Measurements from ENCODE around the gene OPA3. TPM values are rescaled to one million over a fixed set of nuclear protein-coding genes. Genes with fewer than 3 reads are reported as not detected.
A peak's percentile ranks its signal among the peaks of the same experiment; 100 is the strongest.

Gene OPA3
- total and polyA plus RNA-seq, 11 donors, result 13.1 to 30.4 (median 22.3) TPM

DNA sequence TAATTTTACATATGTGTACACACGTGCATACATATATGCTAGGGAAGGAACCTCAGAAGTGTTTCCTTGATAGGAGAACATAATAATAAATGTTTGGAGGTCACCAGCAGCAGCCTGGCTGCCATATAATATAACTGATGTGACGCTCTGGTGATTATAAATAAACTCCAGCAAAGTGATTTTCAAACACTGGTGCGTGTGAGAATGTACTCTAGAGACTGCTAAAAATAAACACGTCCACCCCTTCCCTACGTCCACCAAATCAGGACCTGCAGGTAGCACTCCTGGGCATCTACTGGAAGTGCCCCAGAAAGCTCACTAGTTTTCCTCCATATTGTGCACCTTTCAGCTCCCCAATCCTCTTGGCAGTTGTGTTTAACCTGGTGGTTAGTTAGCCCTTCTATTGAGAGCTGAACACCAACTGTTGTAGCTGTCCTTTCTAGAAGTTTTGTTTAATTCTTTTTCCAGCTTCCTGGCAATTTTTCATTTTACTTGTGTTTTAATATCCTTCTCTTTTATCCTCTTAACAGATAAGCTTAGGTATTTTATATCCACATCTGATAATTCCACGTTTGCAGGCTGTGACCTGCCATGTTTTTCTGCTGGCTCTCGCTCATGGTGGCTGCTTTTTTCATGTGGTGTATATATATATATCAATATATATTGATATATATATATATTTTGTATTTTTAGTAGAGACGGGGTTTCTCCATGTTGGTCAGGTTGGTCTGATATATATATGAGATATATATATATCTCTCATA, 13.0 kb downstream of the OPA3 start:
- WGBS, 4 donors, result 54 to 67% (median 62%) methylated on average over 8 of the region's 8 CpGs
- intact Hi-C loops (cut with DNase I), result loop anchor here in 4 of 10 donors (2.0 to 10.0 kb wide), 3 partner anchors 44 to 49 kb away; no protein-coding TSS in a partner anchor
- TF ChIP-seq CTCF (IDR thresholded peaks at IDR 0.05) (no peak), POLR2A (IDR thresholded peaks at IDR 0.05) (no peak)
- ATAC-seq (peak in 3 of 4 donors; percentile 44 to 58 (median 45)), DNase-seq (no peak)
- H3K4me3 ChIP-seq, result no peak overlapping the region
- no peaks in the 10 kb centered on the region for H3K27me3 ChIP-seq
- no peaks in the 10 kb centered on the region for H3K36me3 ChIP-seq
- peaks cover 0 to 66% (median 25%) of the 10 kb centered on the region in 12 donors for H3K4me1 ChIP-seq
- H3K9me3 ChIP-seq, result peaks cover 0 to 6% (median 0%) of the 10 kb centered on the region in 12 donors
- peak overlapping the region in 9 of 12 donors; percentile 7 to 83 (median 68) for H3K27ac ChIP-seq

- Histone ChIP-seq H3K27me3 (no peaks in the 10 kb centered on the region), H3K27ac (peak overlapping the region in 11 of 12 donors; percentile 19 to 83 (median 64)), H3K36me3 (no peaks in the 10 kb centered on the region), H3K9me3 (peaks cover 0 to 6% (median 0%) of the 10 kb centered on the region in 12 donors), H3K4me3 (no peak overlapping the region), H3K4me1 (peaks cover 0 to 50% (median 20%) of the 10 kb centered on the region in 12 donors)
- TF ChIP-seq POLR2A (IDR thresholded peaks at IDR 0.05), result no peak
- TF ChIP-seq CTCF (IDR thresholded peaks at IDR 0.05), result peak; percentile 59 to 84 (median 73)
- ATAC-seq (peak; percentile 64 to 76 (median 70)), DNase-seq (peak; percentile 51 to 83 (median 71))
- intact Hi-C loops (cut with DNase I), result loop anchor here in 8 of 10 donors (1.0 to 10.0 kb wide), 7 partner anchors 43 to 135 kb away; no protein-coding TSS in a partner anchor
- 40 to 57% (median 51%) methylated on average over 14 to 15 of the region's 15 CpGs for WGBS, 4 donors
Observed at GRCh38 chr19:45569619-45570421, 14.8 kb downstream of the OPA3 start.

- Histone ChIP-seq H3K4me3 (no peak overlapping the region), H3K9me3 (peaks cover 0 to 6% (median 0%) of the 10 kb centered on the region in 12 donors), H3K4me1 (peaks cover 0 to 43% (median 14%) of the 10 kb centered on the region in 12 donors), H3K27me3 (no peaks in the 10 kb centered on the region), H3K27ac (peak overlapping the region in 11 of 12 donors; percentile 1 to 83 (median 64)), H3K36me3 (no peaks in the 10 kb centered on the region)
- peak; percentile 56 to 83 (median 80) for ATAC-seq
- peak in 2 of 5 donors; percentile 21 to 33 for DNase-seq
- no peak for TF ChIP-seq POLR2A (IDR thresholded peaks at IDR 0.05)
- TF ChIP-seq CTCF (IDR thresholded peaks at IDR 0.05), result no peak
- intact Hi-C loops (cut with DNase I), result loop anchor here in 4 of 10 donors (2.0 to 10.0 kb wide), 3 partner anchors 44 to 134 kb away; no protein-coding TSS in a partner anchor
- 86 to 93% (median 89%) methylated on average over 3 of the region's 3 CpGs for WGBS, 4 donors
Observed at GRCh38 chr19:45568732-45569131, 15.9 kb downstream of the OPA3 start.

All from heart left ventricle (tissue), 16 donors.